ENCODE measurements around the gene TMEM86A.

TMEM86A gene

DNA sequence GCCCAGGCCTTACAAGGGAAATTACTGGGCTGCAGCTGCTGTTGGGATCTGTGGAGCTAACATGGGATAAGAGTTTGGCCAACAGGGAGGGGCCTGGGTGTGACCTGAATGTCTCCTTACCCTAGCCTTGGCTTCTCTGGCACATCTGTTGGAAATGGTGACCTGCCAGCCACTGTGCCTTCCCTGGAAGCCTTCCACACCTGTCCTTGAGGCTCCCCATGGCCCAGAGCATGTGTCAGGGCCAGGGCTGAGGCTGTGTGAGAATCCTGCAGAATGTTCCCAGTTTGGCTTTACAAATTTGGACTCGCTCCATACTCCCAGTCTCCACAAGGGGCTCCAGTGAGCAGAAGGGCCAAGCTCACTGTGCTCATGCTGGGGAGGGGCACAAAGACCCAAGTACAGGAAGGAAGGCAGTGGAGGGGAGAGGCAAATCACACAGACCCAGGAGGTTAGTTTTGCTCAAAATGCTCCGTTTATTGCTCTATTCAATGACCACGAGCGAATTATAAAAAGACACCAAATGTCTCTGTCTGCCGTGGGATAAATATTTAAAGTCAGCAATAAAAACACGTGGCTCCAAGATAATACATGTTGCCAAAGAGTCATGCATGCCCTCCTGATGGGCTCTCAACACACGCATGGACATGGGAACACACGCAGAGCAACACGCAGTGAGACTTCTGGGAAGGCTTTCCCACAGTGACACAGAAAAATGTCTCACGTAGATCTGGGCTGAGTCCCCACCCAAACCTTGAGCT, 29.1 kb downstream of the TMEM86A start:
- peak in 1 of 2 donors; percentile 39 for DNase-seq

DNA sequence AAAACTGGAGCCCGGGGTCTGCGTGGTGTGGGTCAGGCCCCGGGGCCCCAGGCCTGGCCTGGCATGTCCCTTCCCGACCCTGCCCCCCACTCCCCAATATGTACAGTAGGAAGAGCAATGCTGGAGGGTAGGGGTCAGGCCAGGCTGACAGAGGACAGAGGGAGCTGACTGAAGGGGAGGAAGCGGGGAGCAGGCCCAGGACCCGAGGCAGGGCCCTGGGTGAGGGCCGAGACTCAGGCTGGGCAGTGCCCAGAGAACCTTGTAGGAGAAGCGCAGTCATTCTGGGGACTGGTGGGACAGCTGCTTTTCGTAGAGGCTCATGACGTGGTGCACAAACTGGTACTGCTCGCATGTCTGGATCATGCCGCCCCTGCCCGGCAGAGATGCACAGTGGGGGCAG, 30.1 kb downstream of the TMEM86A start:
- no peak for DNase-seq

DNA sequence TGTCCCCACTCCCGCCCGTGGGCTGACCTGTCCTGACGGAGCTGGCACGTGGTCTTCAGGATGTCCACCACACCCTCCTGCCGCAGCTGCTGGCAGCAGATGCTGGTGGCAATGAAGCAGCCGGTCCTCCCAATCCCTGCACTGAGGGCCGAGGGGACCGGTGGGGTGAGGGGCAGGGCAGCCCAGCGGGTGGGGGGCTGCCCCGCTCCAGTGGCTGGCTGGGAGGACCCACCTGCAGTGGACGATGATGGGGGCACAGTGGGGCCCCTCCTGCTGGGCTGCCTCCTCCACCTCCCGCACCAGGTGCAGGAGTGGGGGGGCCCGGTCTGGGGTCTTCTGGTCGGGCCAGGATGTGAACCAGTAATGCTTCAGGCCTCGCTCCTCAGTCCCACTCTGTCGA, 30.8 kb downstream of the TMEM86A start:
- no peak for DNase-seq

- no peak for DNase-seq
Measured at GRCh38 chr11:18730020-18730419, 31.4 kb downstream of the TMEM86A start.

- DNase-seq: no peak
Measured at GRCh38 chr11:18731441-18731840, 32.9 kb downstream of the TMEM86A start.

DNA sequence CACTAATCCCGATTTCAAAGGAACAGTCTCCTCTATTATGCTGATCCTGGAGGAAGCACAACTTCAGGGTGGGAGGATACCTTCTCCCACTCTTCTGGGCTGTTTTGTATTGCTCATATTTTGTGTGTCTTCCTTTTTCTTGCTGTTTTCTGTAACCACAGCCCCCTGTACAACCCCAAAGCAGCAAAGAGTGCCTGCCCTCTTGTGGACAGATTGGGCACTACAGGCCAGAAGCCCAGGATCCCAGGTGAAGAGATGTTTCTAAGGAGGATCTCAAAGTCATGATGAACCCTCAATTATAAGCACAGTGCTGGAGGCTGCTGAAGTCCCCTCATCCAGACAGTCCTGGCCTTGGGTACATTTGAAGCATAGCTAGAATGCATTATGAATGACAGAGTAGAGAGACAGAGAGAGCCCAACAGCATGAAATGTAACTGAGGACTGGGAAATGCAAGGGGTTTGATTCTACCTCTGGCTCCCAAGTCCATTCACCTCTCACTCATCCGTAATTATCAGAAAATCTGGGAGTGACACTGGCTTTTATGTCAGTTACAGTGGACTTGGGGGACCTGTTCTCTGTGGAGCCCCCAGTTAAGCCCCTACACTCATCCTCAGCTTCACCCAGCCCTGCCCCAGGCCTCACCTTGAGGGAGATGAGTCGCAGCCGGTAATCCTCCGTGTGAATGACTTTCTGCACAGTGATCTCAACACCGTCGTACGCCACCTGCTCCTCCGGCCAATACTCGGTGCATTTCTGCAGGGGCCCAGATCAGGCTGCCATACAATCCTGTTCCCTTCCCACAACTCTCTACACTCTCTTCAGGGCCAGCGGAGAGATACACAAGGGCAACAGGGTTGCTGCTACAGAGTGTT, 33.6 kb downstream of the TMEM86A start:
- peak; percentile 19 to 78 for DNase-seq

DNA sequence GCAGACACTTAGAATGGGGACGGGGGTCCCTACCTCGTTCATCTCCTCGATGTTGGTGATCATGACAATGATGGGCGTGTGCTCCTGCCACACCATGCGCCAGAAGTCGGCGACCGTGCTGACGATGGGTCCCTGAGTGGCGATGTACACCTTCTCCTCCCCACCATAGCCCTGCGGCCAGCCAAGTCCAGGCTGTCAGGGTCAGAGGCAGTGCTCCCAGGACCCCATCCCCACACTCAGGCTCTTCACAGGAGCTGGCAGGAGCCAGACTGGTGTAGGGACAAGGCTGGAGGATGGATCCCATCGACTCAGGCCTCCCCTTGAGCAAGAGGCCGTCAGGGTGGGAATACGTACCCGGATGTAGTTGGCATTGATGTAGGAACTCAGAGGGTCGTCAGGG, 34.6 kb downstream of the TMEM86A start:
- DNase-seq: no peak

- no peak for DNase-seq
Measured at GRCh38 chr11:18736590-18737148, 38.1 kb downstream of the TMEM86A start.

- DNase-seq: no peak
Measured at GRCh38 chr11:18737642-18738041, 39.1 kb downstream of the TMEM86A start.

DNA sequence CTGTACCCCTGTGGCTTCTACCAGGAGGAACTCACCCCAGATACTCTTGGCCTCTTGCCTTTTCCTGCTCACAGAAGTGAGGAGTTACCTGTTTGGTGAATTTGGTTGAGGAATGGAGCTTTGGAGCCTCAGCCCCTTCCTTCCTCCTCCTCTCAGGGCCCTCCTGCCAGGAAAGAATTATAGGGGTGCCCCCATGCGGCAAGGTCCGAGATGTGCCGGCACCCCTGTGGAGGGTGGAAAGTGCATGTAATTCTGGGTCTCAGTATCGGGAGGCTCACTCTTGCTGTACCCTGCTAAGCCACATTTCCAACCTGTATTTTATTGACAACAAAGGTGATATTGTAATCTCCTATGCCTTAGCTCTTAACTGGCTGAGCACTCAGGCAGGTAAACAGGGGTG, 41.1 kb downstream of the TMEM86A start:
- DNase-seq: no peak

DNA sequence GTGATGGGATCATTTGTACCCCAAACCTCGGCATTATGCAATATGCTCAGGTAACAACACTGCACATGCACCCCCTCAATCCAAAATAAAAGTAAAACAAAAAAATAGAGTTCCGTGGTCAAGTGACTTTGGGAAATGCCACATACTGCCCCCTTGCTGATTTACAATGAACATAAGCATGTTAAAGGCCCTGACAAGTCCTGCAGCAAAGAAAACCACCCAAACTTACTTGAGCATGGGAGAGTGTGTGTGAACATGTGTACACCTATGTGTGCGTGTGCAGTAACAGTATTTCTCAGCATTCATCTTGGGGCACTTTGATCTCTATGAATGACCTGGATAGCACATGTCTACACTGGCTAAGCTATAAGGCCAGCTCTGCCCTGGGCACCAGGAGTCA, 43.2 kb downstream of the TMEM86A start:
- no peak for DNase-seq

DNA sequence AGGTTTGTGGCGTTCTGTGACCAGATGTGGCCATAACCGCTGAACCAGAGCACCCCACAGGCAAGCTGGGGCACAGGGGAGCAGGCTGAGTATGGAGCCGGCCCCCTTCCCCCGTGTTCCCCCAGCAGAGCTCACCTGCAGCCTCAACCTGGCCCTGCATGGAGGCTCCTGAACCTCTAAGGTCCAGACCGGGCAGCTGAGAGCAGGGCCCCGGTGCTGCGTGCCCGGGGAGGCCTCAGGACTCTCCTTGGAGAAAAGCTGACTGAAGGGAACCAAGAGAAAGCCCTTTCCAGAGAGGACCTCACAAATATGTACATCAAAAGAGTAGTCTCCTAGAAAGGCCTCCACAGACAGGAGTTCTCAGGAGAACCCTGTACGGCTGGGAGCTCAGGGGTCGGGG, 44.8 kb downstream of the TMEM86A start:
- DNase-seq: no peak

DNA sequence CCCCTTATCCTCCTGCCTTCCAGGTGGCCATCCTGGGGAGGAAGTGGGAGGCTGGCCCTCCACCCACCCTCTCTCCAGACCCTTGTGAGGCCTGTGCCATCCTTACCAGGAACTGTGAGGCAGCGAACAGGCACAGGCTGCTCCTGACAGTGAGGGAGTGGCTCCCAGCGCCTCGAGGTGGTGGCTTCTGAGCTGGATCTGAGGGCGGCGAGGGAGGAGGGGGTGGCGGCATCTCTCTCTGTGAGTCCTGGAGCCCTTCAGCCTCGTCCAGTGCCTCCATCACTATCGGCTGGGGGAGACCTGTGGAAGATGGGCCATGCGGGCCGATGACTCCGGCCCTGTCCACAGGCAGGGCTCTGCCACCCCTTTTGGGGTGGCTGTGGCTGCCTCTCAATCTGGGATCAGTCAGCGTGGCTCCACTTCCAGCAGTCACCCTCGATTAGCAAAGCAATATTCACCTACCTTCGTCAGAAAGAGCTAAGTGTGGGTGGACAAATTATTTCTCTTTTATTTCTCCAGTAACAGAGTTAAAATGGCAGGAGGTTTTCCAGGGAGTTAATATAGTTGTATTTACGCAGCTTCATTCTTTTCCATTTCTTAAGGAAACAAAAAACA, 45.4 kb downstream of the TMEM86A start:
- no peak for DNase-seq

- no peak for DNase-seq
Measured at GRCh38 chr11:18745251-18745650, 46.7 kb downstream of the TMEM86A start.

DNA sequence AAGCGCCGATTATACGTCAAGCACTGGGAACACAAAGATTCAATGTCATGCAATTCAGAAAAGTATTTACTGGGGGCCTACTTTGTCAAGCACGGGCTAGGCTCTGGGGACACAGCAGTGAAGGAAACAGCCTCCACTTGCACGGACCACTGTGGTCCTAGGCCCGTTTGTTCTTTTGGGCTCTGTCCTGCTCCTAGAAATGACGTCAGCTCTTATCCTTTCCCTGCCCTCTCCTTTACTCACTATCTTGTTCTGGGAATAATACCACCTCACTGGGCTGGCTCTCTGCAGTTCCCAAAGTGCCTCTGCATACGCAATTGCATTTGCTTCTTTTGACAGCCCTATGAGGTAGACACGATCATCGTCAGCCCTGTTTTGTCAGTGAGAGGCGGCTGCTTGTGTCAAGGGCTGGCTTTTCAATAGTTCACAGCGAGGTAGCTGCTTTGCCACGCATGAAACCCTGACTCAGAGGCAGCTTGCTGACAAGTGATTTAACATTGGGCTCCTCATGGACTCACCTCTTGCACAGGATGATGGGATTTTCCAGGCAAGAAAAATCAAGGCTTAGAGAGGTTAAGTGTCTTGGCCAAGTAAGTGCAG, 50.3 kb downstream of the TMEM86A start:
- no peak for DNase-seq

DNA sequence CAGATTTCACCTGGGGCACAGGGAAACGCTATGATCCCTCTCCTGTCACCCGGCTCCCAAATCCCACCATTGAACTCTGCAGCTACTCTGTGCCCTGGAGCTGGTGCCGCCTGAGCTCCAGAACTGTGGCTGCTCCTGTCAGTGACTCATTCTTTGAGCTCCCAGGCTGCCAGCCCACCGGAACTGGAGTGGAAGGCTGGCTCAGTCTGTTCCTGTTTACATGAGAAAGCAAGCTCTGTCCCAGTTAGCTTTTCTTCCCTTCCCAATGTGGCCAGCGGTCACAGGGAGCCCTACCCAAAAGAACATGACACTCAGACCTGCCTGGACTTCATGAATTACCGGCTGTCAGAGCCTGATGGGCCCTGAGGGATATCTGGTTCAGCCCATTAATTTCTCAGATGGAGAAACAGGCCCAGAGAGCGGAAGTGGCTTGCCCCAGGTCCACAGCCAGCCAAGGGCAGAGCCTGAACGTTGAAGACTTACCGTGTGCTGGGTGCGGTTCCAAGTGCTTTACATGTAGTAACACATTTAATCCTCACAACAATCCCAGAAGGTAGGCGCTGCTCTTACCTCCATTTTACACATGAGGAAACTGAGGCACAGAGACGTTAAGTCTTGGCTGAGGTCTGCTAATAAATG, 51.2 kb downstream of the TMEM86A start:
- DNase-seq: peak; percentile 2 to 16

- no peak for DNase-seq
Measured at GRCh38 chr11:18750944-18751343, 52.4 kb downstream of the TMEM86A start.

DNA sequence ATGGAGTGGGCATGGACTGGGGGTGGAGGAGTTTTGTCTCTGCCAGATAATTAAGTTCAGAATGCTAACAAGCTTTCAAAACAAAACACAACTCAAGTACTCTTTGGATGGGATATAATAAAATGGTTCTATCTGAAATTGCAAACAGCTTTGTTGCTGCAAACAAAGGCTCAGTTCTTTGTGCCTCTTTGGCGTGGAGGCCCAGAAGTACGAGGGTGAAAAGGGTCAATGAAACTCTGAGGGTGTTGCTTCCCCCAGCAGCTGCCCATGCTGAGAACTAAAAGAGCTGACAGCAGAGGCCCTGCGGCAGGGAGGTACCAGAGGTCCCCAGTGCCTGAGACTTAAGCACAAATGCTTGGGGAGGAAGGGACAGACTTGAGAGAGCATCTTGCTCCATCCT, 53.9 kb downstream of the TMEM86A start:
- no peak for DNase-seq

GRCh38 chr11:18754308-18754707, 55.7 kb downstream of the TMEM86A start:
- peak in 1 of 2 donors; percentile 3 for DNase-seq
